Progenitor cell of endocrine pancreas (in vitro differentiated cells): ENCODE results near the gene LRRC75B. TPM values are rescaled to one million over a fixed set of nuclear protein-coding genes. Genes with fewer than 3 reads are reported as not detected.
"Not testable (repeated sequence)": the region's sequence is repeated elsewhere in the genome, so short reads cannot be mapped to it uniquely, and the experiment has no call there.

Experiments used
- DNase-seq: peaks from one replicate; pipeline ENCODE4 v3.0.0; 2021; ENCODE audit warnings: low spot score; ENCODE audit not compliant: unreplicated experiment
- H3K27ac Mint-ChIP-seq: 2 replicates; pipeline ENCODE4 v1.8.0; 2021; ENCODE audit warnings: mild to moderate bottlenecking, moderate library complexity, mixed read lengths
- H3K27me3 Mint-ChIP-seq: 2 replicates; pipeline ENCODE4 v1.8.0; 2021; ENCODE audit warnings: mixed read lengths
- H3K36me3 Mint-ChIP-seq: 2 replicates; pipeline ENCODE4 v1.8.0; 2022; ENCODE audit warnings: mixed read lengths; ENCODE audit not compliant: insufficient read depth
- H3K4me1 Mint-ChIP-seq: 2 replicates; pipeline ENCODE4 v1.8.0; 2021; ENCODE audit warnings: low read depth, mixed read lengths
- H3K4me3 Mint-ChIP-seq: 2 replicates; pipeline ENCODE4 v1.8.0; 2021; ENCODE audit warnings: low read depth, mild to moderate bottlenecking, moderate library complexity, mixed read lengths
- H3K9me3 Mint-ChIP-seq: 2 replicates; pipeline ENCODE4 v1.8.0; 2021; ENCODE audit warnings: low read depth, mixed read lengths
- CTCF ChIP-seq: fragments of 200-600 bp; sonication (generic); IDR thresholded peaks from one replicate; pipeline ENCODE4 v1.5.0; 2021; ENCODE audit warnings: antibody characterized with exemption, mild to moderate bottlenecking; ENCODE audit not compliant: unreplicated experiment
- long read RNA-seq: library from polyadenylated mRNA; unstranded; transcript quantifications from one replicate; pipeline ENCODE4 v2.0.0, GENCODE V29; 2020
- total RNA-seq: library from RNA; stranded (reverse); gene quantifications from 2 replicates; pipeline ENCODE4 v1.2.1, GENCODE V29; 2021

Gene LRRC75B
- total RNA-seq, result 23.6 and 24.6 TPM in 2 replicates
- long read RNA-seq, partial matches to known transcripts, result 1 of 3 reads
- long read RNA-seq, other reads (novel, unspliced or antisense), result 2 of 3 reads

- DNase-seq, result peak; percentile 79
- Mint-ChIP-seq H3K27ac (peak within 1 kb of the TSS; percentile 89), H3K36me3 (no peaks in the 10 kb centered on the region), H3K4me3 (peak within 1 kb of the TSS; percentile 86), H3K27me3 (no peaks in the 10 kb centered on the region), H3K4me1 (peaks cover 3% of the 10 kb centered on the region), H3K9me3 (no peaks in the 10 kb centered on the region)
- no peak for TF ChIP-seq CTCF
These were observed at the start of gene LRRC75B for GRCh38 chr22:24592851-24593558. LRRC75B (minus strand) TSS chr22:24593073; CDS start chr22:24593039, 34 bp downstream.

GRCh38 chr22:24642307-24642706 is 49.4 kb upstream of the LRRC75B start:
- H3K36me3 Mint-ChIP-seq, H3K27ac Mint-ChIP-seq, H3K9me3 Mint-ChIP-seq, H3K4me1 Mint-ChIP-seq, DNase-seq, H3K4me3 Mint-ChIP-seq, H3K27me3 Mint-ChIP-seq: not testable (repeated sequence)

- not testable (repeated sequence) for H3K4me3 Mint-ChIP-seq, H3K36me3 Mint-ChIP-seq, H3K9me3 Mint-ChIP-seq, H3K27ac Mint-ChIP-seq, DNase-seq, H3K4me1 Mint-ChIP-seq, H3K27me3 Mint-ChIP-seq
These were observed 43.6 kb upstream of the LRRC75B start for GRCh38 chr22:24636513-24636912.

- not testable (repeated sequence) for H3K4me3 Mint-ChIP-seq, H3K9me3 Mint-ChIP-seq, DNase-seq, H3K36me3 Mint-ChIP-seq, H3K27ac Mint-ChIP-seq, H3K27me3 Mint-ChIP-seq
- peaks cover 11% of the 10 kb centered on the region for H3K4me1 Mint-ChIP-seq
- peak; percentile 18 for TF ChIP-seq CTCF
These were observed 42.0 kb upstream of the LRRC75B start for GRCh38 chr22:24634776-24635389.

GRCh38 chr22:24633231-24634023 is 40.6 kb upstream of the LRRC75B start:
- peak overlapping the region; percentile 12 for H3K27ac Mint-ChIP-seq
- DNase-seq, H3K4me3 Mint-ChIP-seq, H3K36me3 Mint-ChIP-seq, H3K9me3 Mint-ChIP-seq, H3K27me3 Mint-ChIP-seq: not testable (repeated sequence)
- H3K4me1 Mint-ChIP-seq, result peaks cover 11% of the 10 kb centered on the region

GRCh38 chr22:24632642-24633041 is 39.8 kb upstream of the LRRC75B start:
- not testable (repeated sequence) for H3K4me3 Mint-ChIP-seq, DNase-seq, H3K27me3 Mint-ChIP-seq, H3K27ac Mint-ChIP-seq, H3K9me3 Mint-ChIP-seq, H3K36me3 Mint-ChIP-seq
- H3K4me1 Mint-ChIP-seq, result peaks cover 11% of the 10 kb centered on the region

- peak overlapping the region; percentile 93 for H3K27ac Mint-ChIP-seq
- not testable (repeated sequence) for H3K36me3 Mint-ChIP-seq, H3K9me3 Mint-ChIP-seq, DNase-seq, H3K4me3 Mint-ChIP-seq, H3K27me3 Mint-ChIP-seq
- H3K4me1 Mint-ChIP-seq, result peaks cover 11% of the 10 kb centered on the region
These were observed 38.7 kb upstream of the LRRC75B start for GRCh38 chr22:24631430-24632122.

GRCh38 chr22:24630812-24631427 is 38.0 kb upstream of the LRRC75B start:
- not testable (repeated sequence) for H3K27me3 Mint-ChIP-seq, H3K9me3 Mint-ChIP-seq, H3K4me3 Mint-ChIP-seq, H3K36me3 Mint-ChIP-seq, DNase-seq
- peak overlapping the region; percentile 93 for H3K27ac Mint-ChIP-seq
- peaks cover 11% of the 10 kb centered on the region for H3K4me1 Mint-ChIP-seq
